K562 (cell line): ENCODE data around the gene METTL18. TPM values are rescaled to one million over a fixed set of nuclear protein-coding genes. Genes with fewer than 3 reads are reported as not detected.

Experiments used
- ATAC-seq: fragments of 200-7000 bp; cut with Tn5 transposase; 3 replicates; pipeline ENCODE4 v1.9.1; 2020; ENCODE audit warnings: moderate library complexity
- BruUV-seq: library from RNA; stranded (reverse); fragments of 400-500 nt; replicated peaks from 2 replicates; lab custom pipeline; 2021; lab: Mats Ljungman, UMichigan
- CTCF ChIA-PET: fragments of 300-600 bp; formaldehyde crosslinking; extraction: SDS; loops from one replicate; lab custom pipeline; 2021; ENCODE audit warnings: low intra/inter-chr PET ratio; lab: Yijun Ruan, JAX
- POLR2A ChIA-PET: fragments of 300-600, 350-650 bp; sonication (Branson Sonifier 250); formaldehyde crosslinking; extraction: SDS; loops from one replicate; lab custom pipeline; 2021; ENCODE audit warnings: antibody characterized with exemption, inconsistent platforms; lab: Yijun Ruan, JAX
- DNase-seq, 4 experiments: peaks; one replicate each; pipeline versions ENCODE4 v3.0.0 to v3.0.0-alpha.2; 2011 to 2018; ENCODE audit warnings: low spot score in 3 of 4, mixed read lengths in 3 of 4; ENCODE audit errors: extremely low read depth in 1 of 4
- FAIRE-seq: peaks from 2 replicates; lab custom pipeline; 2011; peaks lifted over from hg19 to GRCh38; lab: Jason Lieb, UNC
- H2AFZ ChIP-seq: 2 replicates; pipeline ENCODE4 v1.6.0; 2011; ENCODE audit warnings: low read depth, low read length, control low read depth, inconsistent platforms
- H3K27ac ChIP-seq: fragments of 200-600 bp; 3 replicates; pipeline ENCODE4 v1.8.0; 2011; ENCODE audit warnings: low read depth, mild to moderate bottlenecking, control low read depth, inconsistent platforms, low read length, moderate library complexity, mixed read lengths; ENCODE audit errors: extremely low read depth
- H3K27me3 ChIP-seq, 2 experiments: fragments of 300-600 bp in 1 of 2; 2 replicates in 1 of 2; 3 replicates in 1 of 2; pipeline versions ENCODE4 v1.6.0 to v1.8.0; 2011; ENCODE audit warnings: inconsistent platforms in 2 of 2, low read length in 2 of 2, mild to moderate bottlenecking in 1 of 2, mixed read lengths in 1 of 2, moderate library complexity in 1 of 2; ENCODE audit not compliant: control insufficient read depth in 2 of 2, insufficient read depth in 2 of 2
- H3K36me3 ChIP-seq: fragments of 300-600 bp; 3 replicates; pipeline ENCODE4 v1.8.0; 2011; ENCODE audit warnings: mild to moderate bottlenecking, low read length, inconsistent platforms; ENCODE audit not compliant: control insufficient read depth, insufficient read depth
- H3K4me1 ChIP-seq, 2 experiments: fragments of 200-600 bp in 1 of 2; replicated peaks in 1 of 2; 2 replicates in 1 of 2; 3 replicates in 1 of 2; pipeline versions ENCODE4 v1.5.1 to v1.8.0; 2011; ENCODE audit warnings: inconsistent platforms in 2 of 2, low read length in 2 of 2, mild to moderate bottlenecking in 1 of 2, mixed read lengths in 1 of 2, moderate library complexity in 1 of 2; ENCODE audit not compliant: control insufficient read depth in 2 of 2, insufficient read depth in 2 of 2
- H3K4me2 ChIP-seq: 2 replicates; pipeline ENCODE4 v1.6.1; 2011; ENCODE audit warnings: low read length, control low read depth, inconsistent platforms, mixed read lengths; ENCODE audit not compliant: insufficient read depth
- H3K4me3 ChIP-seq: fragments of 200-600 bp; sonication (generic), shearing (Covaris generic); 2 replicates; pipeline ENCODE4 v1.5.1; 2016; ENCODE audit warnings: control low read depth, inconsistent platforms
- H3K79me2 ChIP-seq: fragments of 200-600 bp; 3 replicates; pipeline ENCODE4 v1.8.0; 2011; ENCODE audit warnings: low read length, inconsistent platforms; ENCODE audit not compliant: control insufficient read depth, insufficient read depth
- H3K9ac ChIP-seq, 2 experiments: 2 replicates each; pipeline versions ENCODE4 v1.6.0 to v1.6.1; 2011; ENCODE audit warnings: low read depth in 2 of 2, low read length in 2 of 2, control low read depth in 1 of 2, inconsistent platforms in 1 of 2, mild to moderate bottlenecking in 1 of 2, mixed read lengths in 1 of 2; ENCODE audit not compliant: insufficient read depth in 1 of 2
- H3K9me1 ChIP-seq: one replicate; pipeline ENCODE4 v1.6.0; 2011; ENCODE audit warnings: inconsistent platforms, mild to moderate bottlenecking, low read length, moderate library complexity; ENCODE audit not compliant: control insufficient read depth, insufficient read depth
- H3K9me3 ChIP-seq: replicated peaks from 2 replicates; pipeline ENCODE4 v1.5.1; 2011; ENCODE audit warnings: low read depth, low read length, inconsistent platforms; ENCODE audit not compliant: control insufficient read depth, insufficient read depth
- H4K20me1 ChIP-seq: replicated peaks from 2 replicates; pipeline ENCODE4 v1.6.1; 2011; ENCODE audit warnings: low read length, inconsistent platforms, mixed read lengths; ENCODE audit not compliant: control insufficient read depth, insufficient read depth
- BCOR ChIP-seq: fragments of 450-650 bp; IDR thresholded peaks from 2 replicates; pipeline ENCODE4 v1.6.1; 2016
- CBX1 ChIP-seq: sonication (generic); IDR thresholded peaks from 2 replicates; pipeline ENCODE4 v1.6.1; 2016; ENCODE audit warnings: antibody characterized with exemption, low read depth, mild to moderate bottlenecking
- CHD1 ChIP-seq: fragments of 200-600 bp; sonication (generic); IDR thresholded peaks from one replicate; pipeline ENCODE4 v1.6.1; 2012; ENCODE audit warnings: mild to moderate bottlenecking, moderate library complexity, low read length, inconsistent platforms
- MAFF ChIP-seq: IDR thresholded peaks from 2 replicates; pipeline ENCODE4 v1.6.1; 2012; ENCODE audit warnings: low read length, improper control_type of control experiment
- MTA1 ChIP-seq: fragments of 450-650 bp; IDR thresholded peaks from 2 replicates; pipeline ENCODE4 v1.6.1; 2017; ENCODE audit warnings: borderline replicate concordance
- MYBL2 ChIP-seq, 2 experiments: fragments of 450-650 bp in 1 of 2; sonication (generic) in 1 of 2; formaldehyde crosslinking in 1 of 2; IDR thresholded peaks; 2 replicates each; pipeline versions ENCODE4 v1.6.1 to v1.8.1; 2017 to 2022; ENCODE audit warnings: borderline replicate concordance in 1 of 2, inconsistent platforms in 1 of 2, low read depth in 1 of 2, mild to moderate bottlenecking in 1 of 2, missing genetic modification reagents in 1 of 2, moderate library complexity in 1 of 2
- NCOA1 ChIP-seq: fragments of 450-650 bp; IDR thresholded peaks from 2 replicates; pipeline ENCODE4 v1.6.1; 2016; ENCODE audit warnings: low read depth
- NFE2 ChIP-seq: IDR thresholded peaks from 2 replicates; pipeline ENCODE4 v1.6.1; 2014; ENCODE audit warnings: antibody characterized with exemption, low read depth
- NR2C1 ChIP-seq, 2 experiments: fragments of 450-650 bp; IDR thresholded peaks; 2 replicates each; pipeline ENCODE4 v1.6.1; 2017; ENCODE audit warnings: mild to moderate bottlenecking in 2 of 2, antibody characterized with exemption in 1 of 2, inconsistent platforms in 1 of 2, missing compliant biosample characterization in 1 of 2, missing genetic modification characterization in 1 of 2
- NR3C1 ChIP-seq: sonication (generic); formaldehyde crosslinking; IDR thresholded peaks from 2 replicates; pipeline ENCODE4 v1.8.1; 2022; ENCODE audit warnings: missing genetic modification reagents
- PML ChIP-seq: IDR thresholded peaks from 2 replicates; pipeline ENCODE4 v1.6.1; 2012; ENCODE audit warnings: low read length, inconsistent platforms
- SRF ChIP-seq, 2 experiments: fragments of 250-450, 450-650 bp in 1 of 2; sonication (Bioruptor Pico) in 1 of 2; sonication (generic) in 1 of 2; formaldehyde crosslinking; IDR thresholded peaks; 2 replicates each; pipeline versions ENCODE4 v1.5.0 to v1.5.1; 2020 to 2022; ENCODE audit warnings: mild to moderate bottlenecking in 1 of 2, missing genetic modification reagents in 1 of 2
- ZNF274 ChIP-seq: IDR thresholded peaks from 2 replicates; pipeline ENCODE4 v1.6.1; 2011; ENCODE audit warnings: low read depth, mild to moderate bottlenecking, low read length, moderate library complexity, borderline replicate concordance
- WGBS: fragments of 100-300 bp; shearing (Covaris generic); methylation state at CpG from one replicate; pipeline ENCODE4 v1.1.6; 2016; ENCODE audit warnings: low coverage, mixed read lengths; ENCODE audit not compliant: insufficient coverage; ENCODE audit errors: missing lambda C conversion rate; 5-methylcytosine and 5-hydroxymethylcytosine counted together
- in situ Hi-C: fragments of 300-500 bp; cut with MboI; formaldehyde crosslinking; loops from 4 replicates; pipeline ENCODE4 v1.15.0; 2018; ENCODE audit warnings: inconsistent platforms, mixed read lengths
- intact Hi-C: fragments of 100-400 bp; cut with micrococcal nuclease; formaldehyde crosslinking; loops from 2 replicates; pipeline ENCODE4 v1.14.2; 2022
- polyA plus RNA-seq, 8 experiments: library from polyadenylated mRNA; depleted of rRNA in 4 of 8; stranded (reverse) in 5 of 8; unstranded in 3 of 8; fragments of >200 nt; fragmentation: Nextera tagmentation in 2 of 8; fragmentation: Illumina TruSeq in 1 of 8; extraction: Ambion mirVana in 2 of 8; extraction: Trizol in 1 of 8; gene quantifications; 2 replicates each; pipeline versions ENCODE4 v1.2.1 to v1.2.3, GENCODE V29; 2011 to 2014; ENCODE audit warnings: inconsistent platforms in 1 of 8, missing spikeins in 1 of 8
- total RNA-seq, 7 experiments: library from RNA; depleted of rRNA in 6 of 7; stranded (reverse); fragments of >200 nt in 6 of 7; fragmentation: Illumina TruSeq in 2 of 7; extraction: Trizol in 2 of 7; gene quantifications; 2 replicates each; pipeline versions ENCODE4 v1.2.1 to v1.2.3, GENCODE V29; 2011 to 2021; ENCODE audit warnings: low replicate concordance in 1 of 7
- TF ChIP-seq, protein P1 (sequence below): IDR thresholded peaks from 2 replicates; pipeline ENCODE4 v1.6.1; 2012; ENCODE audit warnings: low read depth, low read length, improper control_type of control experiment, borderline replicate concordance
- TF ChIP-seq, protein P2 (sequence below): sonication (generic); formaldehyde crosslinking; IDR thresholded peaks from 2 replicates; pipeline ENCODE4 v1.9.0; 2022; ENCODE audit warnings: mild to moderate bottlenecking, missing genetic modification reagents
- TF ChIP-seq, protein P3 (sequence below): fragments of 450-650 bp; conservative IDR thresholded peaks from 2 replicates; pipeline ENCODE4 v1.6.1; 2016; ENCODE audit warnings: missing genetic modification characterization, low read depth, mild to moderate bottlenecking, missing compliant biosample characterization, moderate library complexity
- TF ChIP-seq, protein P4 (sequence below): fragments of 450-650 bp; formaldehyde crosslinking; IDR thresholded peaks from 2 replicates; pipeline ENCODE4 v1.4.0; 2022; ENCODE audit warnings: missing genetic modification characterization

Gene METTL18
- total and polyA plus RNA-seq, 9 of the 15 experiments (the other 6 are each of a cell fraction or from before 2014, with no cell fraction given), result 9.5 to 40.2 (median 14.7) TPM

DNA sequence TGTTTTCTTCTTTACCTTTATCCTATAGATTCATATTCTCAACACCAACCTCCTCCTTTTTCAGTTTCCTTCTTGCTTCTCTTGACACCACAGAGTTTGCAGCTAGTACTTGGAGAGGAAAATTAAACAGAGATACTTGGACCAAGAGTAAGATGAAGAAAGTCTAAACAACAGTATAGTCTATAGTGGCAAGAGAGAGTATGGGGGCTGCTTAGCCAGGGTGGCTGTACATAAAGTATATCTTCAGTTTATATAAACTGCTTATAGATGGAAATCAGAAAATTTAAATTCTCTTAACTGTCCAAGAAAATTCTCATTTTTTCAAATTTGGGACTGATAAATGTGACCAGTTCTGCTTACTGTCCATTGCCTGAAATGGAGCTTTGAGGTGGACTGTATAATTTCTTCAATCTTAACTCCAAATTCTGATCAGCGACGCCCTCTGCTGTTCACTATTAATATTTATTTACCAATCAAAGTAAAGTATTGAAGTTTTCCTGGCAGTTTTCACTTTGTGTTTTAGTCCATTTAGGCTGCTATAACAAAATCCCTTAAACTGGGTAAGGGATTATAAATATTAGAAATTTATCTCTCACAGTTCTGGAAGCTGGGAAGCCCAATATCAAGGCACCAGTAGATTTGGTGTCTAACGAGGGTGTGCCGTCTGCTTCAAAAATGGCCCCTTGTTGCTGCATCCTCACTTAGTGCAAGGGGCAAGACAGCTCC is 14.8 kb upstream of the METTL18 start (continued):
- TF ChIP-seq MYBL2 (IDR thresholded peaks at IDR 0.05; ENCODE audit: low read depth) (no peak), MYBL2 (CRISPR knock-in tag; IDR thresholded peaks at IDR 0.05; ENCODE audit: borderline replicate concordance) (no peak)
- TF ChIP-seq, protein P1, sequence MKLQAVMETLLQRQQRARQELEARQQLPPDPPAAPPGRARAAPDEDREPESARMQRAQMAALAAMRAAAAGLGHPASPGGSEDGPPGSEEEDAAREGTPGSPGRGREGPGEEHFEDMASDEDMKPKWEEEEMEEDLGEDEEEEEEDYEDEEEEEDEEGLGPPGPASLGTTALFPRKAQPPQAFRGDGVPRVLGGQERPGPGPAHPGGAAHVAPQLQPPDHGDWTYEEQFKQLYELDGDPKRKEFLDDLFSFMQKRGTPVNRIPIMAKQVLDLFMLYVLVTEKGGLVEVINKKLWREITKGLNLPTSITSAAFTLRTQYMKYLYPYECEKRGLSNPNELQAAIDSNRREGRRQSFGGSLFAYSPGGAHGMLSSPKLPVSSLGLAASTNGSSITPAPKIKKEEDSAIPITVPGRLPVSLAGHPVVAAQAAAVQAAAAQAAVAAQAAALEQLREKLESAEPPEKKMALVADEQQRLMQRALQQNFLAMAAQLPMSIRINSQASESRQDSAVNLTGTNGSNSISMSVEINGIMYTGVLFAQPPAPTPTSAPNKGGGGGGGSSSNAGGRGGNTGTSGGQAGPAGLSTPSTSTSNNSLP, result peak; percentile 73; the same call in 1 of the 2 replicates

DNA sequence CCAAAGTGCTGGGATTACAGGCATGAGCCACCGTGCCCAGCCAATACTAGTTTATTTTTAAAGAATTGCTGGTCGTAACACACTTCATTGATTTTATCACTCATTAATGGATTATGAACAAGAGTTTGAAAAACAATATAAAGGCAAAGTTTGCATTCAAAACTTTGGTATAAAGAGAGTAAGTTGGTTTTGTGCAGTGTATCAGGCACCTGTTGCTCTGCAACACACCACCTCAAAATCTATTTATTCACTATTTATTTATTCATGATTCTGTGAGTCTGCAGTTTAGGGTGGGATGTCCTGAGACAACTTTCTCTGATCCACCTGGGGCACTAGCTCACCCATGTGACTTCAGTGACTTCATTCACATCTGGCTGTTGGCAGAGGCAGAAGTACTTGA is 10.2 kb upstream of the METTL18 start:
- ChIA-PET POLR2A (no interaction called here), CTCF (interaction anchor here (0.5 kb wide), 1 partner anchor 95 kb away, joined by 3 read pairs; no protein-coding TSS in a partner anchor)
- in situ Hi-C loops, result loop anchor here (10.0 kb wide), 1 partner anchor 250 kb away; no protein-coding TSS in a partner anchor
- FAIRE-seq, result no peak
- no peaks in the 10 kb centered on the region for H3K79me2 ChIP-seq
- no peak overlapping the region for H3K27ac ChIP-seq
- no peak overlapping the region for H3K4me3 ChIP-seq
- H3K4me2 ChIP-seq, result no peak overlapping the region
- 94% methylated on average over 2 of the region's 2 CpGs for WGBS
- H3K9me3 ChIP-seq, result no peaks in the 10 kb centered on the region
- no peaks in the 10 kb centered on the region for H3K9me1 ChIP-seq
- H4K20me1 ChIP-seq, result no peaks in the 10 kb centered on the region
- H2AFZ ChIP-seq, result no peak overlapping the region
- H3K4me1 ChIP-seq, result no peaks in the 10 kb centered on the region
- intact Hi-C loops, result loop anchor here (10.0 kb wide), 1 partner anchor 340 kb away; no protein-coding TSS in a partner anchor
- BruUV-seq, result no TSS peak
- H3K9ac ChIP-seq, result no peak overlapping the region
- no peaks in the 10 kb centered on the region for H3K27me3 ChIP-seq
- ATAC-seq, result no peak
- peaks cover 85% of the 10 kb centered on the region for H3K36me3 ChIP-seq
- DNase-seq, result no peak
- no peak for TF ChIP-seq SRF (CRISPR knock-in tag; IDR thresholded peaks at IDR 0.05)
- no peak for TF ChIP-seq PML
- TF ChIP-seq, protein P2, sequence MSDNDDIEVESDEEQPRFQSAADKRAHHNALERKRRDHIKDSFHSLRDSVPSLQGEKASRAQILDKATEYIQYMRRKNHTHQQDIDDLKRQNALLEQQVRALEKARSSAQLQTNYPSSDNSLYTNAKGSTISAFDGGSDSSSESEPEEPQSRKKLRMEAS, result no peak
- TF ChIP-seq, protein P3, sequence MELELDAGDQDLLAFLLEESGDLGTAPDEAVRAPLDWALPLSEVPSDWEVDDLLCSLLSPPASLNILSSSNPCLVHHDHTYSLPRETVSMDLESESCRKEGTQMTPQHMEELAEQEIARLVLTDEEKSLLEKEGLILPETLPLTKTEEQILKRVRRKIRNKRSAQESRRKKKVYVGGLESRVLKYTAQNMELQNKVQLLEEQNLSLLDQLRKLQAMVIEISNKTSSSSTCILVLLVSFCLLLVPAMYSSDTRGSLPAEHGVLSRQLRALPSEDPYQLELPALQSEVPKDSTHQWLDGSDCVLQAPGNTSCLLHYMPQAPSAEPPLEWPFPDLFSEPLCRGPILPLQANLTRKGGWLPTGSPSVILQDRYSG, result no peak
- no peak for TF ChIP-seq NR2C1 (IDR thresholded peaks at IDR 0.05)
- no peak for TF ChIP-seq NR2C1 (tag; IDR thresholded peaks at IDR 0.05)
- no peak for TF ChIP-seq MTA1
- no peak for TF ChIP-seq CHD1
- TF ChIP-seq ZNF274, result no peak
- TF ChIP-seq NR3C1 (CRISPR knock-in tag), result no peak
- TF ChIP-seq MAFF, result no peak
- TF ChIP-seq NCOA1, result no peak
- TF ChIP-seq BCOR, result no peak
- no peak for TF ChIP-seq CBX1
- no peak for TF ChIP-seq NFE2
- TF ChIP-seq, protein P4, sequence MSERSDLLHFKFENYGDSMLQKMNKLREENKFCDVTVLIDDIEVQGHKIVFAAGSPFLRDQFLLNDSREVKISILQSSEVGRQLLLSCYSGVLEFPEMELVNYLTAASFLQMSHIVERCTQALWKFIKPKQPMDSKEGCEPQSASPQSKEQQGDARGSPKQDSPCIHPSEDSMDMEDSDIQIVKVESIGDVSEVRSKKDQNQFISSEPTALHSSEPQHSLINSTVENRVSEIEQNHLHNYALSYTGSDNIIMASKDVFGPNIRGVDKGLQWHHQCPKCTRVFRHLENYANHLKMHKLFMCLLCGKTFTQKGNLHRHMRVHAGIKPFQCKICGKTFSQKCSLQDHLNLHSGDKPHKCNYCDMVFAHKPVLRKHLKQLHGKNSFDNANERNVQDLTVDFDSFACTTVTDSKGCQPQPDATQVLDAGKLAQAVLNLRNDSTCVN, result no peak
